ENCODE data around the gene TULP3. TPM values are rescaled to one million over a fixed set of nuclear protein-coding genes. Genes with fewer than 3 reads are reported as not detected.

Gene TULP3
- total and polyA plus RNA-seq, 2 of the 8 experiments (the other 6 are each of a cell fraction or from before 2014, with no cell fraction given), result 18.4 to 21.2 TPM

DNA sequence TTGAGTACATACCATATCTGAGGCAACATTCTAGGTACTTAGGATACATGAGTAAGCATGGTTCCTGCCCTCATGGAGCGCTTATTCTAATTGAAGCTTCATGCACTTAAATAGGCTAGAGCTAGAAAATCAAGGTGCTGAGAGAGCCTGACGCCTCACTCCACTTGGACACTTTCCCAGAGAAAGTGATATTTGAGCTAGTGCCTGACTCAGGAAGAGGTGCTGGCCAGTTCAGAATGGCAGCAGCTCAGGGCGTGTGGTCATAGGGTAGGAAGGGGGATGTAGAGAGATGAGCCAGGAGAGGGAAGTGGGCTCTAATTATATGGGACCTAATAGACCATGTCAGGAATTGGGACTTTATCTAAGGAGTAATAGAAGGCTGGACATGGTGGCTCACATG lies 33.3 kb downstream of the TULP3 start (continued):
- TF ChIP-seq, protein P1, sequence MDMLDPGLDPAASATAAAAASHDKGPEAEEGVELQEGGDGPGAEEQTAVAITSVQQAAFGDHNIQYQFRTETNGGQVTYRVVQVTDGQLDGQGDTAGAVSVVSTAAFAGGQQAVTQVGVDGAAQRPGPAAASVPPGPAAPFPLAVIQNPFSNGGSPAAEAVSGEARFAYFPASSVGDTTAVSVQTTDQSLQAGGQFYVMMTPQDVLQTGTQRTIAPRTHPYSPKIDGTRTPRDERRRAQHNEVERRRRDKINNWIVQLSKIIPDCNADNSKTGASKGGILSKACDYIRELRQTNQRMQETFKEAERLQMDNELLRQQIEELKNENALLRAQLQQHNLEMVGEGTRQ (IDR thresholded peaks at IDR 0.05; ENCODE audit: low read length), result no peak
- TF ChIP-seq YY1 (IDR thresholded peaks at IDR 0.05; ENCODE audit: low read depth, low read length), result no peak
- no peak for TF ChIP-seq EZH2 (IDR thresholded peaks at IDR 0.05; ENCODE audit: low read depth, low read length, severe bottlenecking)
- no peak for TF ChIP-seq GABPA (IDR thresholded peaks at IDR 0.05; ENCODE audit: borderline replicate concordance, insufficient read depth, low read length)
- no peak for TF ChIP-seq RNF2 (IDR thresholded peaks at IDR 0.05; ENCODE audit: borderline replicate concordance, low read depth, low read length, missing control alignments, poor library complexity, severe bottlenecking)
- TF ChIP-seq, protein P2, sequence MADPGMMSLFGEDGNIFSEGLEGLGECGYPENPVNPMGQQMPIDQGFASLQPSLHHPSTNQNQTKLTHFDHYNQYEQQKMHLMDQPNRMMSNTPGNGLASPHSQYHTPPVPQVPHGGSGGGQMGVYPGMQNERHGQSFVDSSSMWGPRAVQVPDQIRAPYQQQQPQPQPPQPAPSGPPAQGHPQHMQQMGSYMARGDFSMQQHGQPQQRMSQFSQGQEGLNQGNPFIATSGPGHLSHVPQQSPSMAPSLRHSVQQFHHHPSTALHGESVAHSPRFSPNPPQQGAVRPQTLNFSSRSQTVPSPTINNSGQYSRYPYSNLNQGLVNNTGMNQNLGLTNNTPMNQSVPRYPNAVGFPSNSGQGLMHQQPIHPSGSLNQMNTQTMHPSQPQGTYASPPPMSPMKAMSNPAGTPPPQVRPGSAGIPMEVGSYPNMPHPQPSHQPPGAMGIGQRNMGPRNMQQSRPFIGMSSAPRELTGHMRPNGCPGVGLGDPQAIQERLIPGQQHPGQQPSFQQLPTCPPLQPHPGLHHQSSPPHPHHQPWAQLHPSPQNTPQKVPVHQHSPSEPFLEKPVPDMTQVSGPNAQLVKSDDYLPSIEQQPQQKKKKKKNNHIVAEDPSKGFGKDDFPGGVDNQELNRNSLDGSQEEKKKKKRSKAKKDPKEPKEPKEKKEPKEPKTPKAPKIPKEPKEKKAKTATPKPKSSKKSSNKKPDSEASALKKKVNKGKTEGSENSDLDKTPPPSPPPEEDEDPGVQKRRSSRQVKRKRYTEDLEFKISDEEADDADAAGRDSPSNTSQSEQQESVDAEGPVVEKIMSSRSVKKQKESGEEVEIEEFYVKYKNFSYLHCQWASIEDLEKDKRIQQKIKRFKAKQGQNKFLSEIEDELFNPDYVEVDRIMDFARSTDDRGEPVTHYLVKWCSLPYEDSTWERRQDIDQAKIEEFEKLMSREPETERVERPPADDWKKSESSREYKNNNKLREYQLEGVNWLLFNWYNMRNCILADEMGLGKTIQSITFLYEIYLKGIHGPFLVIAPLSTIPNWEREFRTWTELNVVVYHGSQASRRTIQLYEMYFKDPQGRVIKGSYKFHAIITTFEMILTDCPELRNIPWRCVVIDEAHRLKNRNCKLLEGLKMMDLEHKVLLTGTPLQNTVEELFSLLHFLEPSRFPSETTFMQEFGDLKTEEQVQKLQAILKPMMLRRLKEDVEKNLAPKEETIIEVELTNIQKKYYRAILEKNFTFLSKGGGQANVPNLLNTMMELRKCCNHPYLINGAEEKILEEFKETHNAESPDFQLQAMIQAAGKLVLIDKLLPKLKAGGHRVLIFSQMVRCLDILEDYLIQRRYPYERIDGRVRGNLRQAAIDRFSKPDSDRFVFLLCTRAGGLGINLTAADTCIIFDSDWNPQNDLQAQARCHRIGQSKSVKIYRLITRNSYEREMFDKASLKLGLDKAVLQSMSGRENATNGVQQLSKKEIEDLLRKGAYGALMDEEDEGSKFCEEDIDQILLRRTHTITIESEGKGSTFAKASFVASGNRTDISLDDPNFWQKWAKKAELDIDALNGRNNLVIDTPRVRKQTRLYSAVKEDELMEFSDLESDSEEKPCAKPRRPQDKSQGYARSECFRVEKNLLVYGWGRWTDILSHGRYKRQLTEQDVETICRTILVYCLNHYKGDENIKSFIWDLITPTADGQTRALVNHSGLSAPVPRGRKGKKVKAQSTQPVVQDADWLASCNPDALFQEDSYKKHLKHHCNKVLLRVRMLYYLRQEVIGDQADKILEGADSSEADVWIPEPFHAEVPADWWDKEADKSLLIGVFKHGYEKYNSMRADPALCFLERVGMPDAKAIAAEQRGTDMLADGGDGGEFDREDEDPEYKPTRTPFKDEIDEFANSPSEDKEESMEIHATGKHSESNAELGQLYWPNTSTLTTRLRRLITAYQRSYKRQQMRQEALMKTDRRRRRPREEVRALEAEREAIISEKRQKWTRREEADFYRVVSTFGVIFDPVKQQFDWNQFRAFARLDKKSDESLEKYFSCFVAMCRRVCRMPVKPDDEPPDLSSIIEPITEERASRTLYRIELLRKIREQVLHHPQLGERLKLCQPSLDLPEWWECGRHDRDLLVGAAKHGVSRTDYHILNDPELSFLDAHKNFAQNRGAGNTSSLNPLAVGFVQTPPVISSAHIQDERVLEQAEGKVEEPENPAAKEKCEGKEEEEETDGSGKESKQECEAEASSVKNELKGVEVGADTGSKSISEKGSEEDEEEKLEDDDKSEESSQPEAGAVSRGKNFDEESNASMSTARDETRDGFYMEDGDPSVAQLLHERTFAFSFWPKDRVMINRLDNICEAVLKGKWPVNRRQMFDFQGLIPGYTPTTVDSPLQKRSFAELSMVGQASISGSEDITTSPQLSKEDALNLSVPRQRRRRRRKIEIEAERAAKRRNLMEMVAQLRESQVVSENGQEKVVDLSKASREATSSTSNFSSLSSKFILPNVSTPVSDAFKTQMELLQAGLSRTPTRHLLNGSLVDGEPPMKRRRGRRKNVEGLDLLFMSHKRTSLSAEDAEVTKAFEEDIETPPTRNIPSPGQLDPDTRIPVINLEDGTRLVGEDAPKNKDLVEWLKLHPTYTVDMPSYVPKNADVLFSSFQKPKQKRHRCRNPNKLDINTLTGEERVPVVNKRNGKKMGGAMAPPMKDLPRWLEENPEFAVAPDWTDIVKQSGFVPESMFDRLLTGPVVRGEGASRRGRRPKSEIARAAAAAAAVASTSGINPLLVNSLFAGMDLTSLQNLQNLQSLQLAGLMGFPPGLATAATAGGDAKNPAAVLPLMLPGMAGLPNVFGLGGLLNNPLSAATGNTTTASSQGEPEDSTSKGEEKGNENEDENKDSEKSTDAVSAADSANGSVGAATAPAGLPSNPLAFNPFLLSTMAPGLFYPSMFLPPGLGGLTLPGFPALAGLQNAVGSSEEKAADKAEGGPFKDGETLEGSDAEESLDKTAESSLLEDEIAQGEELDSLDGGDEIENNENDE (IDR thresholded peaks at IDR 0.05; ENCODE audit: insufficient replicate concordance, low read length), result no peak
- TF ChIP-seq EP300 (IDR thresholded peaks at IDR 0.05; ENCODE audit: borderline replicate concordance in 1 of 2, low read depth in 2 of 2, low read length in 2 of 2), result no peak
- TF ChIP-seq KDM5A (IDR thresholded peaks at IDR 0.05; ENCODE audit: low read length), result no peak
